ENCODE results near the gene GXYLT1.

GRCh38 chr12:42059127-42059526 lies 85.5 kb downstream of the GXYLT1 start:
- TF ChIP-seq POLR2AphosphoS5 (IDR thresholded peaks at IDR 0.05; ENCODE audit: borderline replicate concordance, low read depth, low read length), result no peak
- no peak for TF ChIP-seq EZH2 (IDR thresholded peaks at IDR 0.05)
- no peak for TF ChIP-seq FOXP2 (optimal IDR thresholded peaks at IDR 0.05; ENCODE audit: control extremely low read depth, extremely low read length, insufficient read depth)
